ENCODE data around the gene PDGFD.

GRCh38 chr11:103887001-103887658 is 276.8 kb downstream of the PDGFD start:
- TF ChIP-seq EP300 (IDR thresholded peaks at IDR 0.05) (no peak), POLR2AphosphoS5 (IDR thresholded peaks at IDR 0.05) (no peak)
